ENCODE results near the gene KTI12. TPM values are rescaled to one million over a fixed set of nuclear protein-coding genes. Genes with fewer than 3 reads are reported as not detected.
"Not testable (repeated sequence)": the region's sequence is repeated elsewhere in the genome, so short reads cannot be mapped to it uniquely, and the experiment has no call there.

The KTI12 gene
- total RNA-seq, 4 donors from 2014 or later = 7.4 to 10.3 (median 8.9) TPM

DNA sequence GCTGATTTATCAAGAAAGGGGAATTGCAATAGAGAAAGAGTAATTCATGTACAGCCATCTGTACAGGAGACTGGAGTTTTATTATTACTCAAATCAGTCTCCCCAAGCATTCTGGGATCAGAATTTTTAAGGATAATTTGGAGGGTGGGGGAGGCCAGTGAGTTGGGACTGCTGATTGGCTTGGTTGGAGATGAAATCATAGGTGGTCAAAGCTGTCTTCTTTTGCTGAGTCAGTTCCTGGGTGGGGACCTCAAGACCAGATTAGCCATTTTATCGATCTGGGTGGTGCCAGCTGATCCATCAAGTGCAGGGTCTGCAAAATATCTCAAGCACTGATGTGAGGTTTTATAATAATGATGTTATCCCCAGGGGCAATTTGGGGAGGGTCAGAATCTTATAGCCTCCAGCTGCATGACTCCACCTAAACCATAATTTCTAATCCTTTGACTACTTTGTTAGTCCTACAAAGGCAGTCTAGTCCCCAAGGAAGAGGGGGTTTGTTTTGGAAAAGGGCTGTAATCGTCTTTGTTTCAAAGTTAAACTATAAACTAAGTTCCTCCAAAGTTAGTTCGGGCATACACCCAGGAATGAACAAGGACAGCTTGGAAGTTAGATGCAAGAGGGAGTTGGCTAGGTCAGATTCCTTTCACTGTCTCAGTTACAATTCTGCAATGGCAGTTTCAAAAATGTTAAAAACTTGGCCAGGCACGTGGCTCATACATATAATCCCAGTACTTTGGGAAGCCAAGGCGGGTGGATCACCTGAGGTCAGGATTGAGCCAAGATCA lies 26.2 kb downstream of the KTI12 start:
- Histone ChIP-seq H3K4me1 (peaks cover 0 to 5% (median 0%) of the 10 kb centered on the region in 3 donors), H3K36me3 (no peaks in the 10 kb centered on the region), H3K27me3 (peaks cover 29% of the 10 kb centered on the region), H3K9me3 (no peaks in the 10 kb centered on the region), H3K4me3 (no peak overlapping the region), H3K27ac (no peak overlapping the region)
- TF ChIP-seq, protein P1, sequence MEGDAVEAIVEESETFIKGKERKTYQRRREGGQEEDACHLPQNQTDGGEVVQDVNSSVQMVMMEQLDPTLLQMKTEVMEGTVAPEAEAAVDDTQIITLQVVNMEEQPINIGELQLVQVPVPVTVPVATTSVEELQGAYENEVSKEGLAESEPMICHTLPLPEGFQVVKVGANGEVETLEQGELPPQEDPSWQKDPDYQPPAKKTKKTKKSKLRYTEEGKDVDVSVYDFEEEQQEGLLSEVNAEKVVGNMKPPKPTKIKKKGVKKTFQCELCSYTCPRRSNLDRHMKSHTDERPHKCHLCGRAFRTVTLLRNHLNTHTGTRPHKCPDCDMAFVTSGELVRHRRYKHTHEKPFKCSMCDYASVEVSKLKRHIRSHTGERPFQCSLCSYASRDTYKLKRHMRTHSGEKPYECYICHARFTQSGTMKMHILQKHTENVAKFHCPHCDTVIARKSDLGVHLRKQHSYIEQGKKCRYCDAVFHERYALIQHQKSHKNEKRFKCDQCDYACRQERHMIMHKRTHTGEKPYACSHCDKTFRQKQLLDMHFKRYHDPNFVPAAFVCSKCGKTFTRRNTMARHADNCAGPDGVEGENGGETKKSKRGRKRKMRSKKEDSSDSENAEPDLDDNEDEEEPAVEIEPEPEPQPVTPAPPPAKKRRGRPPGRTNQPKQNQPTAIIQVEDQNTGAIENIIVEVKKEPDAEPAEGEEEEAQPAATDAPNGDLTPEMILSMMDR (IDR thresholded peaks at IDR 0.05) = no peak
- TF ChIP-seq POLR2A (IDR thresholded peaks at IDR 0.05) (no peak), EP300 (IDR thresholded peaks at IDR 0.05) (no peak), POLR2AphosphoS5 (IDR thresholded peaks at IDR 0.05) (no peak)
- WGBS, 2 donors (ENCODE audit: low coverage in 1 of 2) = 37 to 45% methylated on average over 4 to 5 of the region's 5 CpGs
- no peak for ATAC-seq

DNA sequence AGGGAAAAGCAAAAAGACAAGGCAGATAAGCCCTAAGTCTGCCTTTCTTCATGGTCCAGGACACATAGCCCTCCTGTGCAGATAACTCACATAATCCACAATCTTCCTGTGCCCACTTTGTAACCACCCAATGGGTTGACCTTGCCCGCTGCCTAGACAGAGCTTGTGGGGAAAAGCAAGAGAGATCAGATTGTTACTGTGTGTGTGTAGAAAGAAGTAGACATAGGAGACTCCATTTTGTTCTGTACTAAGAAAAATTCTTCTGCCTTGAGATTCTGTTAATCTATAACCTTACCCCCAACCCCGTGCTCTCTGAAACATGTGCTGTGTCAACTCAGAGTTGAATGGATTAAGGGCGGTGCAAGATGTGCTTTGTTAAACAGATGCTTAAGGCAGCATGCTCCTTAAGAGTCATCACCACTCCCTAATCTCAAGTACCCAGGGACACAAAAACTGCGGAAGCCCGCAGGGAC lies 27.5 kb downstream of the KTI12 start:
- not testable (repeated sequence) for H3K4me3 ChIP-seq, H3K36me3 ChIP-seq, H3K4me1 ChIP-seq, H3K27ac ChIP-seq, H3K9me3 ChIP-seq, ATAC-seq
- H3K27me3 ChIP-seq = peaks cover 32% of the 10 kb centered on the region
- 86% methylated on average over 1 of the region's 5 CpGs; no CpG with 5 or more reads in 1 of the 2 donors for WGBS, 2 donors (ENCODE audit: low coverage in 1 of 2)

DNA sequence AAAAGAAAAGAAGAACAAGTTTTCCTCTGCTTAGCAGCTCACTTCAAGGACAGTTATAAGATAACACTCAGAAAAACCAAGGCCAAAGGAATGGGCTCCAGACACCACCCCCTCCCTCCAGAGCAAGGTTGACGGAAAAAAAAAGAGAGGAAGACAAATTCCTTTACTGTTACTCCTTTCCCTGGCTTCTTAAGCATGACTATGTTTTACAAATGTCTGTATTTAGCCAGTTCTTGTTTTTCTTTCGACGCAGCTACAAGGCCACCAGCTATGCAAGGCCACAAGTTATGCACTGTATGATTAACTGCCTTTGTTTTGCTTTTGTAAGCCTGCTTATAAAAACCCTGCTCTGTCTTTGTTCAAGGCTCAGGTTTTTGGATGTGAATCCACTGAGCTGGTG lies 28.1 kb downstream of the KTI12 start:
- H3K4me1 ChIP-seq, H3K27ac ChIP-seq, H3K4me3 ChIP-seq, ATAC-seq, H3K9me3 ChIP-seq, H3K36me3 ChIP-seq: not testable (repeated sequence)
- 17 to 21% methylated on average over 2 to 3 of the region's 3 CpGs for WGBS, 2 donors (ENCODE audit: low coverage in 1 of 2)
- H3K27me3 ChIP-seq = peaks cover 32% of the 10 kb centered on the region

DNA sequence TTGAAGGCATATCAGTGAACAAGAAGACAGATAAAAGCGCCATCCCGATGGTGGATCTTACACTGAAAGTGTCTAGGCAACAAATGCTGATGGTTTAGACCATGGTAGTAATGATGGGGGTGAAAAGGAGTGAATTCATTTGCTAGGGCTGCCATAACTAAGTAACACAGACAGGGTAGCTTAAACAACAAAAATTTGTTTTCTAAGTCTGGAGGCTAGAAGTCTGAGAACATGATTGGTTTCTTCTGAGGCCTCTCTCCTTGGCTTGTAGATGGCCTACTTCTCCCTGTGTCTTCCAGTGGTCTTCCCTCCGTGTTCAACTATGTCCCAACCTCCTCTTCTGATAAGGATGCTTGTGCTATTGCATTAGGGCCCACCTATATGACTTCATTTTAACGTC lies 29.7 kb downstream of the KTI12 start:
- TF ChIP-seq POLR2A (IDR thresholded peaks at IDR 0.05) (no peak), POLR2AphosphoS5 (IDR thresholded peaks at IDR 0.05) (no peak)
- Histone ChIP-seq H3K36me3 (no peaks in the 10 kb centered on the region), H3K4me3 (no peak overlapping the region), H3K27ac (no peak overlapping the region), H3K4me1 (peaks cover 0 to 5% (median 0%) of the 10 kb centered on the region in 3 donors), H3K9me3 (no peaks in the 10 kb centered on the region), H3K27me3 (peaks cover 32% of the 10 kb centered on the region)
- WGBS, 2 donors (ENCODE audit: low coverage in 1 of 2) = 49 to 53% methylated on average over 3 of the region's 4 CpGs
- ATAC-seq = no peak

DNA sequence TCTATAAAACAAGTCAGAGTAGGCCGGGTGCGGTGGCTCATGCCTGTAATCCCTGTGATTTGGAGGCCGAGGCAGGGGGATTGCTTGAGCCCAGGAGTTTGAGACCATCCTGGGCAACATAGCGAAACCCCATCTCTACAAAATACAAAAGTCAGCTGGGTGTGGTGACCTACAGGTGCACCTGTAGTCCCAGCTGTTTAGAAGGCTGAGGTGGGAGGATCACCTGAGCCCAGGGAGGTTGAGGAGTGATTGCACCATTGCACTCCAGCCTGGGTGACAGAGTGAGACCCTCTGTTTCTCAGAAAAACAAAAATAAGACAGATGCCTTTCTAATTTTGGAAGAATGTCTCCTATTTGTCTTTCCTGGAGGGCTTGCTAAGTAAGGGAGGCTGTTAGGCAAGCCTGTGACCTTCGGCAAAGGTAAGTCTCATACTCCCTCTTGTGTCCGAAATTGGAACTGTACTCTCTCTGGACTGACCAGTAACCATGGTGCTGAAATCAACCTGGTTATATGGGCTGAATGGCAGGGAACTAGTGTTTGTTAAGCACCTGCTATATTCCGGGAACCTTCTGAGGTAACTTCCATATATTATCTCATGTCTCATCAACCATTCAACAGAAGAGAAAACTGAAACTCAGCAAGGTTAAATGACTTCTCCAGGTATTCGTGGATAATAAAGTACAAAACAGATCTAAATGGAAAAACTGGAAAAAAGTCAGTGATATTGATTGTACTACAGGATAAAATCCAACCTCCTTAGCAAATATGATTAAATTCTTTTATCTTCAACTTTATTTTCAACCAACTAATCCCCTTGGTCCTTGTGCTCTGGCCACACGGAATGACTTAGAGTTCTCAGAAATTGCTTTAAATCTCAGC lies 31.3 kb downstream of the KTI12 start:
- WGBS, 2 donors (ENCODE audit: low coverage in 1 of 2) = 52 to 53% methylated on average over 8 to 9 of the region's 9 CpGs
- H3K4me3 ChIP-seq = no peak overlapping the region
- no peak for TF ChIP-seq POLR2A (IDR thresholded peaks at IDR 0.05)
- TF ChIP-seq, protein P1 (IDR thresholded peaks at IDR 0.05) = peak; percentile 85 to 87 (median 86)
- H3K4me1 ChIP-seq = peaks cover 0 to under 1% (median 0%) of the 10 kb centered on the region in 3 donors
- peak; percentile 83 for ATAC-seq
- peaks cover 37% of the 10 kb centered on the region for H3K27me3 ChIP-seq
- H3K36me3 ChIP-seq = no peaks in the 10 kb centered on the region
- no peak overlapping the region for H3K27ac ChIP-seq
- H3K9me3 ChIP-seq = no peaks in the 10 kb centered on the region

DNA sequence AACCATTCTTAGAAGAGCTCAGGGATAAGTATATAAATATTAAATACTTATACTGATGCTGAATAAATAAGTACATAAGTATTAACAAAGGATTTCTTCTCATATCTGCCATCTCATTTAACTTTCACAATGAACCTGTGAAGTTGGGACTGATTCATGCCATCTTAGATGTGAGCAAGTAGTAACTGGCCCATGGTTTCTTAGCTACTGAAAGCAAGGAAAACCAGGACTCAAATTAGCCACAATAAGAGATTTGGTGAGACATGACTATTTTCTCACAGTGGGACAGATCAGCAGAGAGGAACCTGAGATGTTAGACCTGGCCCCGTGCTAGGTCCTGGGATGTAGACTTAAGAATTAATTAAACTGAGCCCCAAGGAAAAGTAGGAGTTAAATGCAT lies 34.9 kb downstream of the KTI12 start:
- Histone ChIP-seq H3K36me3 (no peaks in the 10 kb centered on the region), H3K4me1 (no peaks in the 10 kb centered on the region), H3K4me3 (no peak overlapping the region), H3K9me3 (no peaks in the 10 kb centered on the region), H3K27me3 (peaks cover 44% of the 10 kb centered on the region), H3K27ac (no peak overlapping the region)
- TF ChIP-seq, protein P1 (IDR thresholded peaks at IDR 0.05) = no peak
- TF ChIP-seq EP300 (IDR thresholded peaks at IDR 0.05) = no peak
- TF ChIP-seq POLR2AphosphoS5 (IDR thresholded peaks at IDR 0.05) = no peak
- TF ChIP-seq POLR2A (IDR thresholded peaks at IDR 0.05) = no peak
- ATAC-seq = no peak
- WGBS, 2 donors (ENCODE audit: low coverage in 1 of 2) = 100% methylated on average over 1 of the region's 1 CpG; no CpG with 5 or more reads in 1 of the 2 donors
